PC-9 (cell line): ENCODE results near the gene CAPN1. TPM values are rescaled to one million over a fixed set of nuclear protein-coding genes. Genes with fewer than 3 reads are reported as not detected.
A peak's percentile ranks its signal among the peaks of the same experiment; 100 is the strongest.
"Not testable (repeated sequence)": the region's sequence is repeated elsewhere in the genome, so short reads cannot be mapped to it uniquely, and the experiment has no call there.

Experiments
- BruUV-seq: library from RNA; stranded (reverse); fragments of 400-500 nt; replicated peaks from 2 replicates; lab custom pipeline; 2021; lab: Mats Ljungman, UMichigan
- CTCF ChIA-PET: fragments of 300-600 bp; sonication (Branson Sonifier 250); formaldehyde crosslinking; loops from one replicate; lab custom pipeline; 2022; ENCODE audit warnings: antibody characterized with exemption; lab: Charles Lee
- POLR2A ChIA-PET: fragments of 300-600 bp; sonication (Branson Sonifier 250); formaldehyde crosslinking; loops from one replicate; lab custom pipeline; 2022; ENCODE audit warnings: antibody characterized with exemption; ENCODE audit not compliant: unreplicated experiment; lab: Charles Lee
- DNase-seq, 2 experiments: peaks; one replicate each; pipeline versions ENCODE4 v3.0.0 to v3.0.0-alpha.2; 2015 to 2022; ENCODE audit warnings: mixed read lengths in 1 of 2
- H2AFZ ChIP-seq: fragments of 200-600 bp; sonication (generic); 2 replicates; pipeline ENCODE4 v1.8.1; 2017; ENCODE audit warnings: antibody characterized with exemption
- H3F3A ChIP-seq: fragments of 200-600 bp; sonication (generic); 2 replicates; pipeline ENCODE4 v1.8.1; 2017; ENCODE audit warnings: antibody characterized with exemption, mild to moderate bottlenecking, low read depth; ENCODE audit not compliant: insufficient read depth
- H3K27ac ChIP-seq: fragments of 200-600 bp; sonication (generic); 2 replicates; pipeline ENCODE4 v1.6.1; 2016; ENCODE audit warnings: mixed run types
- H3K27me3 ChIP-seq: fragments of 200-600 bp; sonication (generic); 2 replicates; pipeline ENCODE4 v1.6.1; 2016; ENCODE audit warnings: low read depth, mixed run types; ENCODE audit not compliant: insufficient read depth
- H3K36me3 ChIP-seq: fragments of 200-600 bp; sonication (generic); 2 replicates; pipeline ENCODE4 v1.6.1; 2016; ENCODE audit warnings: low read depth, mixed run types
- H3K4me1 ChIP-seq: fragments of 200-600 bp; sonication (generic); replicated peaks from 2 replicates; pipeline ENCODE4 v1.6.1; 2016; ENCODE audit warnings: mixed run types; ENCODE audit not compliant: insufficient read depth
- H3K4me2 ChIP-seq: fragments of 200-600 bp; sonication (generic); 2 replicates; pipeline ENCODE4 v1.6.1; 2017; ENCODE audit warnings: mixed run types
- H3K4me3 ChIP-seq: fragments of 200-600 bp; sonication (generic); 2 replicates; pipeline ENCODE4 v1.6.1; 2016; ENCODE audit warnings: mixed run types
- H3K79me2 ChIP-seq: fragments of 200-600 bp; sonication (generic); 2 replicates; pipeline ENCODE4 v1.6.1; 2017; ENCODE audit warnings: low read depth, mixed run types
- H3K9me2 ChIP-seq: fragments of 200-600 bp; sonication (generic); 2 replicates; pipeline ENCODE4 v1.8.1; 2017; ENCODE audit warnings: mild to moderate bottlenecking; ENCODE audit not compliant: insufficient read depth
- H3K9me3 ChIP-seq: fragments of 200-600 bp; sonication (generic); 2 replicates; pipeline ENCODE4 v1.8.1; 2016; ENCODE audit warnings: low read depth; ENCODE audit not compliant: insufficient read depth
- H4K20me1 ChIP-seq: fragments of 200-600 bp; sonication (generic); 2 replicates; pipeline ENCODE4 v1.8.1; 2017; ENCODE audit not compliant: insufficient read depth
- CTCF ChIP-seq: fragments of 200-600 bp; sonication (generic); conservative IDR thresholded peaks from 2 replicates; pipeline ENCODE4 v1.6.1; 2017; ENCODE audit warnings: mixed run types, antibody characterized with exemption, mild to moderate bottlenecking, moderate library complexity
- EZH2 ChIP-seq: fragments of 200-600 bp; sonication (generic); IDR thresholded peaks from 2 replicates; pipeline ENCODE4 v1.8.0; 2017; ENCODE audit warnings: antibody characterized with exemption, low read depth
- intact Hi-C: fragments of 100-400 bp; cut with micrococcal nuclease; formaldehyde crosslinking; loops from one replicate; pipeline ENCODE4 v1.10.0; 2022; ENCODE audit not compliant: unreplicated experiment
- total RNA-seq: library from RNA; stranded (reverse); gene quantifications from 2 replicates; pipeline ENCODE4 v1.2.3, GENCODE V29; 2021

CAPN1 gene
- total RNA-seq, 1 experiment from 2014 or later = 559 TPM

- H3K4me1 ChIP-seq = no peaks in the 10 kb centered on the region
- intact Hi-C loops = no loop called here
- ChIA-PET CTCF (no interaction called here), POLR2A (no interaction called here)
- no TSS peak for BruUV-seq
- H3K4me2 ChIP-seq = no peak overlapping the region
- H3K4me3 ChIP-seq = no peak overlapping the region
- DNase-seq = no peak
- H3K27me3 ChIP-seq = no peaks in the 10 kb centered on the region
- no peaks in the 10 kb centered on the region for H3K36me3 ChIP-seq
- no peak overlapping the region for H2AFZ ChIP-seq
- peaks cover 15% of the 10 kb centered on the region; the same call in 1 of the 2 replicates for H3F3A ChIP-seq
- no peaks in the 10 kb centered on the region for H4K20me1 ChIP-seq
- H3K9me3 ChIP-seq = no peaks in the 10 kb centered on the region
- H3K9me2 ChIP-seq = no peaks in the 10 kb centered on the region
- H3K79me2 ChIP-seq = no peaks in the 10 kb centered on the region
- TF ChIP-seq EZH2 (no peak), CTCF (no peak)
- no peak overlapping the region for H3K27ac ChIP-seq
Measured at GRCh38 chr11:65141896-65142494, 39.7 kb upstream of the CAPN1 start.

GRCh38 chr11:65147352-65148075, 34.2 kb upstream of the CAPN1 start:
- H3K4me3 ChIP-seq = no peak overlapping the region
- no peaks in the 10 kb centered on the region for H3K9me3 ChIP-seq
- H3K79me2 ChIP-seq = no peaks in the 10 kb centered on the region
- no peaks in the 10 kb centered on the region for H3K36me3 ChIP-seq
- no peak overlapping the region for H3K27ac ChIP-seq
- H3F3A ChIP-seq = peaks cover 41% of the 10 kb centered on the region
- H3K4me2 ChIP-seq = no peak overlapping the region
- no peaks in the 10 kb centered on the region for H3K27me3 ChIP-seq
- H2AFZ ChIP-seq = no peak overlapping the region
- intact Hi-C loops = no loop called here
- no peak for DNase-seq
- no peaks in the 10 kb centered on the region for H3K9me2 ChIP-seq
- H4K20me1 ChIP-seq = no peaks in the 10 kb centered on the region
- H3K4me1 ChIP-seq = peaks cover 29% of the 10 kb centered on the region
- no TSS peak for BruUV-seq
- ChIA-PET CTCF (interaction anchor here (0.6 to 1.3 kb wide), 2 partner anchors 12 to 175 kb away, joined by 5 to 12 read pairs; no protein-coding TSS in a partner anchor), POLR2A (interaction anchor here (0.6 to 0.7 kb wide), 3 partner anchors 12 to 71 kb away, joined by 3 to 5 read pairs (median 4); no protein-coding TSS in a partner anchor)
- TF ChIP-seq EZH2 (no peak), CTCF (no peak)

- BruUV-seq = no TSS peak
- no peaks in the 10 kb centered on the region for H3K27me3 ChIP-seq
- DNase-seq = no peak
- H3K9me3 ChIP-seq = no peaks in the 10 kb centered on the region
- no peak for TF ChIP-seq CTCF
- TF ChIP-seq EZH2 = no peak
- CTCF ChIA-PET = no interaction called here
- intact Hi-C loops = no loop called here
- no peaks in the 10 kb centered on the region for H3K79me2 ChIP-seq
- no peak overlapping the region for H2AFZ ChIP-seq
- H4K20me1 ChIP-seq = no peaks in the 10 kb centered on the region
- H3K9me2 ChIP-seq = no peaks in the 10 kb centered on the region
- H3F3A ChIP-seq = peaks cover 53% of the 10 kb centered on the region
- no peaks in the 10 kb centered on the region for H3K36me3 ChIP-seq
- POLR2A ChIA-PET = interaction anchor here (0.6 kb wide), 1 partner anchor 239 kb away, joined by 3 read pairs; no protein-coding TSS in a partner anchor
- H3K4me2 ChIP-seq = no peak overlapping the region
- H3K27ac ChIP-seq = no peak overlapping the region
- peaks cover 39% of the 10 kb centered on the region for H3K4me1 ChIP-seq
- no peak overlapping the region for H3K4me3 ChIP-seq
Measured at GRCh38 chr11:65148657-65149056, 33.1 kb upstream of the CAPN1 start.

- H4K20me1 ChIP-seq, H3K79me2 ChIP-seq, H3K36me3 ChIP-seq, CTCF ChIA-PET, H3K27me3 ChIP-seq, POLR2A ChIA-PET, H3K9me3 ChIP-seq, H3K4me3 ChIP-seq, H2AFZ ChIP-seq, H3K9me2 ChIP-seq, DNase-seq: not testable (repeated sequence)
- peak overlapping the region; percentile 66 for H3K4me2 ChIP-seq
- H3F3A ChIP-seq = peaks cover 50% of the 10 kb centered on the region
- intact Hi-C loops = loop anchor here (1.0 to 2.0 kb wide), 3 partner anchors 15 to 31 kb away; partner anchors contain the start of gene CAPN1
- H3K4me1 ChIP-seq = peaks cover 40% of the 10 kb centered on the region
- H3K27ac ChIP-seq = peak overlapping the region; percentile 88
- TSS peak; percentile 99 for BruUV-seq
Measured at GRCh38 chr11:65150131-65150508, 31.6 kb upstream of the CAPN1 start.
